ENCODE results near the gene MMP24OS.

The MMP24OS gene

GRCh38 chr20:35291654-35292503 is 14.0 kb upstream of the MMP24OS start, which contains the start of gene FAM83C:
Gene FAM83C, minus strand, starts transcription at chr20:35292425. Its CDS starts 121 bp downstream, at chr20:35292304.
- FAIRE-seq, result peak; percentile 9

GRCh38 chr20:35290887-35291417 is 13.0 kb upstream of the MMP24OS start:
- FAIRE-seq (no peak), DNase-seq (ENCODE audit: low spot score) (no peak)

More at GRCh38 chr20:35291654-35292503, 14.0 kb upstream of the MMP24OS start, which contains the start of gene FAM83C:
- no peak for DNase-seq (ENCODE audit: low spot score)

- DNase-seq (ENCODE audit: low spot score) (no peak), FAIRE-seq (no peak)
Observed at GRCh38 chr20:35290186-35290886, 12.4 kb upstream of the MMP24OS start.

GRCh38 chr20:35288325-35289060 is 10.6 kb upstream of the MMP24OS start:
- no peak for FAIRE-seq
- DNase-seq (ENCODE audit: low spot score), result no peak

GRCh38 chr20:35287509-35288324 is 9.8 kb upstream of the MMP24OS start:
- FAIRE-seq, result no peak
- no peak for DNase-seq (ENCODE audit: low spot score)

- FAIRE-seq, result no peak
- no peak for DNase-seq (ENCODE audit: low spot score)
Observed at GRCh38 chr20:35286899-35287508, 9.1 kb upstream of the MMP24OS start.

- no peak for DNase-seq (ENCODE audit: low spot score)
- FAIRE-seq, result no peak
Observed at GRCh38 chr20:35286077-35286898, 8.4 kb upstream of the MMP24OS start.

- no peak for DNase-seq (ENCODE audit: low spot score)
- peak; percentile 23 for FAIRE-seq
Observed at GRCh38 chr20:35285806-35286076, 7.8 kb upstream of the MMP24OS start.

- no peak for DNase-seq (ENCODE audit: low spot score)
- no peak for FAIRE-seq
Observed at GRCh38 chr20:35284992-35285805, 7.3 kb upstream of the MMP24OS start.

- DNase-seq (ENCODE audit: low spot score), result peak; percentile 94
Observed at GRCh38 chr20:35284267-35284991, 6.5 kb upstream of the MMP24OS start, which contains the start of gene EIF6. Gene EIF6, minus strand, starts transcription at chr20:35284772. Its CDS starts 285 bp downstream, at chr20:35284487.

GRCh38 chr20:35283441-35284266 is 5.7 kb upstream of the MMP24OS start:
- DNase-seq (ENCODE audit: low spot score) (no peak), FAIRE-seq (no peak)

More at GRCh38 chr20:35284267-35284991, 6.5 kb upstream of the MMP24OS start, which contains the start of gene EIF6:
- FAIRE-seq, result no peak

- FAIRE-seq, result no peak
- no peak for DNase-seq (ENCODE audit: low spot score)
Observed at GRCh38 chr20:35281506-35282101, 3.7 kb upstream of the MMP24OS start.

GRCh38 chr20:35280523-35280922 is 2.6 kb upstream of the MMP24OS start:
- DNase-seq (ENCODE audit: low spot score), result no peak
- FAIRE-seq, result no peak

GRCh38 chr20:35279533-35280174 is 1.7 kb upstream of the MMP24OS start:
- no peak for DNase-seq (ENCODE audit: low spot score)
- FAIRE-seq, result no peak

GRCh38 chr20:35279040-35279439 is 1.1 kb upstream of the MMP24OS start:
- DNase-seq (ENCODE audit: low spot score), result no peak

GRCh38 chr20:35277127-35277526 is 795 bp downstream of the MMP24OS start:
- no peak for DNase-seq (ENCODE audit: low spot score)
- FAIRE-seq, result no peak

More at GRCh38 chr20:35279040-35279439, 1.1 kb upstream of the MMP24OS start:
- no peak for FAIRE-seq

Measured in urothelium cell line (cell line).